GM18508 (cell line): ENCODE results near the gene NRP2.

Source experiments
- ATAC-seq: cut with Tn5 transposase; IDR thresholded peaks from one replicate; pipeline ENCODE4 v1.9.1; 2021; ENCODE audit warnings: moderate number of reproducible peaks; ENCODE audit not compliant: insufficient read depth, unreplicated experiment

The NRP2 gene

DNA sequence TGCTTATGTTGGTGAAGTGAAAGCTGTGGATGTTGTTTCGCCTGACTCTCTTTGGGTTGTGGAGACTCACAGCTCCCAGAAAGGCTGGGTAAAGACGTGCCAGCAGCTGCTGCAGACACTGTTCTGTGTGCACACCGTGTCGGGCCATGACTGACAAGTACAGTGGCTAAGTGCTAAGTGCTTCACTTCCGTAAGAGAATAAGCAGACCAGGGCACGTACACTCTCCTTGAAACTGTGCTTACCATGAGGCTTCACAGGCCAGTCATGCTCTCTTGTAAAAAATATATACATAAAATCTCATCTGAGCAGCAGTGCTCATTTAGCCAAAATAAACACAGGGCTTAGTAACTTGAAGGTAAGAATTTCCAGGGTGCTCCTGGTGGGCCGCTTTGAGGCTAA is 86.0 kb downstream of the NRP2 start:
- ATAC-seq, result no peak

GRCh38 chr2:205768815-205769494 is 86.7 kb downstream of the NRP2 start:
- ATAC-seq, result no peak

- ATAC-seq, result no peak
Measured at GRCh38 chr2:205769495-205769850, 87.2 kb downstream of the NRP2 start.

- ATAC-seq, result no peak
Measured at GRCh38 chr2:205769879-205770278, 87.6 kb downstream of the NRP2 start.

- no peak for ATAC-seq
Measured at GRCh38 chr2:205770577-205770976, 88.3 kb downstream of the NRP2 start.

GRCh38 chr2:205771031-205771430 is 88.7 kb downstream of the NRP2 start:
- no peak for ATAC-seq

GRCh38 chr2:205771666-205772065 is 89.4 kb downstream of the NRP2 start:
- no peak for ATAC-seq

GRCh38 chr2:205772983-205773382 is 90.7 kb downstream of the NRP2 start:
- ATAC-seq, result no peak

DNA sequence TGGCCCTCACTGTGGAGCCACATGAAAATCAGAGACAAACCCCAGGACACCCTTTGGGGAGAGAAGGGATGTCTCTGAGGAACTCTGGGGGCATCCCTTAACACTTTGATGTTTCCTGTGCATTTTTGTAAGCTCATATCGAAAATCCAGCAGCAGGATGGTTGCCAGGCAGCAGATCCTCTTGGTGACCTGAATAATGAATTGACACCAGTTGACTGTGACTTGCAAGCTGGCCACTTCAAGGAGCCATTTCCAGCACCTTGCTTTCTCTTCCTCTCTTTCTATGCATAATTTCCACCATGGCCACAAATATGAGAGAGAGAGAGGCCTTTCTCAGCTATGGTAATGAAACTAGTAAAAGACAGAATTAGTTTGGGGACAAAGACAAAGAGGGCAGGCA is 91.7 kb downstream of the NRP2 start:
- ATAC-seq, result no peak

GRCh38 chr2:205775097-205775877 is 93.0 kb downstream of the NRP2 start:
- no peak for ATAC-seq

DNA sequence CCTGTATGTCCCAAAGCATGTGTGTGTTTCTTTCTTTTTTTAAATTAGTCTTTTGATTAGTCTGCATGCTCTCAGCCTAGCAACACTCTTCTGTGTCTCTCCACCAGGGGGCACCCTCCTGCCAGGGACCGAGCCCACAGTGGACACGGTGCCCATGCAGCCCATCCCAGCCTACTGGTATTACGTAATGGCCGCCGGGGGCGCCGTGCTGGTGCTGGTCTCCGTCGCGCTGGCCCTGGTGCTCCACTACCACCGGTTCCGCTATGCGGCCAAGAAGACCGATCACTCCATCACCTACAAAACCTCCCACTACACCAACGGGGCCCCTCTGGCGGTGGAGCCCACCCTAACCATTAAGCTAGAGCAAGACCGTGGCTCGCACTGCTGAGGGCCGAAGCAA is 93.8 kb downstream of the NRP2 start:
- ATAC-seq, result no peak

GRCh38 chr2:205776720-205777119 is 94.4 kb downstream of the NRP2 start:
- ATAC-seq, result no peak

DNA sequence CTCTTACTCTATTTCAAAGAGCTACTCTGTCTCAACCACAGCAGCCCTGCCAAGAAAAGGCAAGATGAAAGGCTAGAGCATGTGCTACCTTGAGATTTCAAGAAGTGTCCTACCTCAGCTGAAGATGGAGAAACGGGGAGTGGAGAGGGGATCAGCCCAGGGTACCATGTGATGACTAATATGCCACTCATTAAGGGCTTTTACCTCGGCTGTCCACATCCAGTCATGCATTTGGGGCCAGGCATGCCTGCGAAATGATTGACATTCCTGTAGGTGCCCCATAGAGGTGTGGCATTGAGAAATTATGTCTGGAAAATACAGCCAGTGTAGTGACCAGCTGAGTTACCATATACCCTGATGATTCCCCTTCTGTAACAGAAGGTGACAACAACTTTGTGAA is 96.1 kb downstream of the NRP2 start:
- ATAC-seq, result no peak

DNA sequence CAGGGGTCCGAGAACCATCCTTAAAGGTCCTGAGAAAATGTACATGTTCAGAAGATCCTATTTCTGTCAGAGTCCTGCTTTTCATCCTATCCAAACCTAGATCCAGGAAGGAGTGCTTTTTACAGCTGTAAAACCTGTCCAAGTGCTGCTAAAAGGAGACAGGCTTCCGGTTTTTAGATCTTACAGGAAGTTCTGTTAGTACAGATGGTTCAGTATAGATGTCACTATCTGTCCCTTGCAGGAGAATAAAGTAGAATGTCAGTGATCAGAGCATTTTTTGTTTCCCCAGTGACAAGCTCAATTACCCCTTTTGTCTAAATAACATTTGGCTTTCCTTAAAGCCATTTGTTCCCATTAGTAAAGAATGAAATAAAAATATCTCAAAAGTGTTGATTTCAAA is 98.3 kb downstream of the NRP2 start:
- ATAC-seq, result no peak

GRCh38 chr2:205781244-205781931 is 99.1 kb downstream of the NRP2 start:
- no peak for ATAC-seq

GRCh38 chr2:205782941-205783340 is 100.6 kb downstream of the NRP2 start:
- ATAC-seq, result no peak

DNA sequence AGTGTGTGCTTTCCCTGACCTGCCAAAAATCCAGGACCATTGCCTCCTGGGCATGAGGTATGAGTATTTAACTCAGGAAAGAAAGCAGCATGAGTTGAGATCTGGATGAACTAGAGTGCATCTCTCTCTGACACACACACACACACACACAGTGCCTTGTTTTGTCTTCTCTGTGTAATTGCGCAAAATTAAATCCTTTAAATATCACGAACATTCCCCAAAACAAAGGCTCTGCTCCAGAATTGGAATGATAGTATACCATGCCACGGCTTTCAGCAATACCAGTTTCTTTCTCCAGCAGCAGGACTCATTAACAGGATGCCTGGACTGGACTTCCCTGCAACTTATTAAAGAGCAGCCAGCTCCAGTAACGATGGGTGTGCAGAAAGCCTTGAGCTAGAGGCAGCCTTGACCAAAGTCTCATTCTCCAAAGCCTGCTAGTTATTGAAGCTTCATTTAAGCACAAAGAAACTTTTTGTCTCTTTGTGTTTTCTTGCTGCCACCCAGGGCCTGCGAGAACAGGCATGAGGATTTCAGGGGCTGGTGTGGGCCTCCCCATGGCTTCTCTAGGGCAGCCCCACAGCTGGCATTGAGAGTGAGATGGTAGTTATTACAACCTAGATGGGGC is 101.7 kb downstream of the NRP2 start:
- no peak for ATAC-seq

GRCh38 chr2:205785507-205786260 is 103.4 kb downstream of the NRP2 start:
- no peak for ATAC-seq

DNA sequence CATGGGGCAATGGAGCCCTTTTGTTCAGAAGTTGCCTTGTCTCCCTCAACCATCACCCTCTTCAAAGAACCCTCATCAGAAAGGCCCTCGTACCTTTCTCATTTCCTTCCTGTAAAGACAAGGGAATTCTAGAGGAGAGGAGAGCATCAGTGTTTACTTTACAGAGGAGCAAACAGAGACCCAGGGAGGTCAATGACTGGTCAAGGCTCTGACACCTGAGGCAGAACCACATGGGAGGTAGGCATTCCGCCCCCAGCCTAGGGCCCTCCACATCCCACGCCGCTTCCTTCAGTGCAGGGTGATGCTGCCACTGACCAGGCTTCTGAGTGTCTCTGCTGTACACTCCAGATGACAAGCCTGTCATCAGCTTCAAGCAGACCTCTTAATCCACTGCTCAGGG is 104.7 kb downstream of the NRP2 start:
- ATAC-seq, result no peak

GRCh38 chr2:205787761-205788160 is 105.5 kb downstream of the NRP2 start:
- no peak for ATAC-seq
